ENCODE data around the gene IFT20.

Gene IFT20, protein sequence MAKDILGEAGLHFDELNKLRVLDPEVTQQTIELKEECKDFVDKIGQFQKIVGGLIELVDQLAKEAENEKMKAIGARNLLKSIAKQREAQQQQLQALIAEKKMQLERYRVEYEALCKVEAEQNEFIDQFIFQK

DNA sequence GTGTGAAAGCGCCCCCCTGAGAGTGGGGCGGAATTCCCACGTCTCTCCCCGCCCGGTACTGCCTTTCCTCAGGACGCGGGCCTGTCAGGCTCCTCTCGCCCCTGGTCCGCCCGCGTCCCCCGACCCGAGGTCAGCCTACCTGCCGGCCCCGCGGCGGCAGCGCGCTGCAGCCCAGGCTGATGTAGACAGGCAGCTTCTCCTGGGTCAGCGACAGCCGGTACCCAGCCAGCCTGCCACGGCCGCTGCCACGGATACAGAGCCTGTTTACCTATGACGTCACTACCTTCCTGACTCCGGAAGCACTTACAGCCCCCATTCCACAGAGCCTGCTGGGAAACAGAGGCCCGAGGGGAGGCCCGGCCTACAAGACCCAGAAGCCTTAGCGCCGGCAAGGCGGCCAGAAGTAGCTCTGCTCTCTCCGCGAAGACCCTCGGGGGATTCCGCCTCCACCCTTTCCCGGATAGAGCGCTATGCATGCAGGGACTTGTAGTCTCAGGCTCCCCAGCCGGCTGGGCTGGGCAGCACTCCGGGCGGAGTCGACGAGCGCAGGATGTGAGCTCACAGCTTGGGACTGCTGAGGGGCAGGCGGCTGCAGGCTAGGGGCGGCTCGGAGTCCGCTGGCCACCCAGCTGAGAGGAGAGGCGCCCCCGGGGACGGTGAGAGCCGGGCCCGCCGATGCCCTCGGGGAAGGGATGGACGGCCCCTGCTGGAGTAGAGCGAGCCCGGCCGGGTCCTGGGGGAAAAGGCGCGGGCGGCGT is at the start of gene IFT20, which contains the start of gene TNFAIP1:
TSS of gene IFT20 (minus strand) at position 272 of the 758 bp plus-strand sequence. CDS start 3,487 bp downstream, outside the sequence.
TSS of gene TNFAIP1 (plus strand) at position 561 of the 758 bp plus-strand sequence. CDS start 3,761 bp downstream, outside the sequence.
- TF ChIP-seq GATA2 (IDR thresholded peaks at IDR 0.05; ENCODE audit: low read depth, low read length) (no peak), GATA3 (IDR thresholded peaks at IDR 0.05; ENCODE audit: low read depth, low read length) (no peak)

DNA sequence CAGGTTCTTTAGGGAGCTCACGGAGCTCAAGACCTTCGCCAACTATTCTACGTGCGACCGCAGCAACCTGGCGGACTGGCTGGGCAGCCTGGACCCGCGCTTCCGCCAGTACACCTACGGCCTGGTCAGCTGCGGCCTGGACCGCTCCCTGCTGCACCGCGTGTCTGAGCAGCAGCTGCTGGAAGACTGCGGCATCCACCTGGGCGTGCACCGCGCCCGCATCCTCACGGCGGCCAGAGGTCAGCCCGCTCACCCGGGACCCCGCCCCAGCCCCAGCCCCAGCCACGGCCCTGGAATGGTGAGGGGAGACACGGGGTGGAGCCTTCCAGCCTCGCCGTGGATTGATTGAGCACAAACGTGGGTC is 49.7 kb upstream of the IFT20 start:
- TF ChIP-seq GATA2 (IDR thresholded peaks at IDR 0.05; ENCODE audit: low read depth, low read length) (no peak), GATA3 (IDR thresholded peaks at IDR 0.05; ENCODE audit: low read depth, low read length) (no peak)

DNA sequence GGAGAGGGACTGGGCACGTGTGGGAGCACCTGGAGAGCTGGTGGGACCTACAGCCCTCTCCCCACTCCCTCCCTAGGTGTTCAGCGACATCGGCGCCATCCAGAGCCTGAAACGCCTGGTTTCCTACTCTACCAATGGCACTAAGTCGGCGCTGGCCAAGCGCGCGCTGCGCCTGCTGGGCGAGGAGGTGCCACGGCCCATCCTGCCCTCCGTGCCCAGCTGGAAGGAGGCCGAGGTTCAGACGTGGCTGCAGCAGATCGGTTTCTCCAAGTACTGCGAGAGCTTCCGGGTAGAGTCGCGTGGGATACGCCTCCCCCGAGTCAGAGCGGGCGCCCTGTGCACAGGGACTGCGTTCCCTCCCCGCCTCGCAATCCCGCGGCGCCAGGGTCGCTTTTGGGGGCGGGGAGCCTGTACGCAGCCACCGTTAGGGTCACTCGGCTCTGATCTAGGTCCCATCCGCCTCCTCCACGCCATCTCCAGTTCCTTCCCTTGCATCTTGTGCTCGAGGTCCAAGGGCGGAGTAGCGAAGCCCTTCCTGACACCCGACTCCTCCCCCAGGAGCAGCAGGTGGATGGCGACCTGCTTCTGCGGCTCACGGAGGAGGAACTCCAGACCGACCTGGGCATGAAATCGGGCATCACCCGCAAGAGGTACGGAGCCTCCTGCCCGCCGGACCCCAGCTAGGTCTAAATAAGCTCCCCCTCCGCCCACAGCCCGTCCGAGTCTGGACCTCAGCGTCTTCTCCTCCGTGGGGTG is 49.2 kb upstream of the IFT20 start:
- TF ChIP-seq GATA3 (IDR thresholded peaks at IDR 0.05; ENCODE audit: low read depth, low read length): no peak
- no peak for TF ChIP-seq GATA2 (IDR thresholded peaks at IDR 0.05; ENCODE audit: low read depth, low read length)

DNA sequence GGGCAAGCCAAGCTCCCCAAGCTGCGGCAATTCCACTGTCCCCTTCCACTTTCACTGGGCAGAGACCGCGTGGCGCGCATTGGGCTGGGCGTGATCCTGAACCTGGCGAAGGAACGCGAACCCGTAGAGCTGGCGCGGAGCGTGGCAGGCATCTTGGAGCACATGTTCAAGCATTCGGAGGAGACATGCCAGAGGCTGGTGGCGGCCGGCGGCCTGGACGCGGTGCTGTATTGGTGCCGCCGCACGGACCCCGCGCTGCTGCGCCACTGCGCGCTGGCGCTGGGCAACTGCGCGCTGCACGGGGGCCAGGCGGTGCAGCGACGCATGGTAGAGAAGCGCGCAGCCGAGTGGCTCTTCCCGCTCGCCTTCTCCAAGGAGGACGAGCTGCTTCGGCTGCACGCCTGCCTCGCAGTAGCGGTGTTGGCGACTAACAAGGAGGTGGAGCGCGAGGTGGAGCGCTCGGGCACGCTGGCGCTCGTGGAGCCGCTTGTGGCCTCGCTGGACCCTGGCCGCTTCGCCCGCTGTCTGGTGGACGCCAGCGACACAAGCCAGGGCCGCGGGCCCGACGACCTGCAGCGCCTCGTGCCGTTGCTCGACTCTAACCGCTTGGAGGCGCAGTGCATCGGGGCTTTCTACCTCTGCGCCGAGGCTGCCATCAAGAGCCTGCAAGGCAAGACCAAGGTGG is 46.0 kb upstream of the IFT20 start:
- TF ChIP-seq GATA3 (IDR thresholded peaks at IDR 0.05; ENCODE audit: low read depth, low read length) (no peak), GATA2 (IDR thresholded peaks at IDR 0.05; ENCODE audit: low read depth, low read length) (no peak)

DNA sequence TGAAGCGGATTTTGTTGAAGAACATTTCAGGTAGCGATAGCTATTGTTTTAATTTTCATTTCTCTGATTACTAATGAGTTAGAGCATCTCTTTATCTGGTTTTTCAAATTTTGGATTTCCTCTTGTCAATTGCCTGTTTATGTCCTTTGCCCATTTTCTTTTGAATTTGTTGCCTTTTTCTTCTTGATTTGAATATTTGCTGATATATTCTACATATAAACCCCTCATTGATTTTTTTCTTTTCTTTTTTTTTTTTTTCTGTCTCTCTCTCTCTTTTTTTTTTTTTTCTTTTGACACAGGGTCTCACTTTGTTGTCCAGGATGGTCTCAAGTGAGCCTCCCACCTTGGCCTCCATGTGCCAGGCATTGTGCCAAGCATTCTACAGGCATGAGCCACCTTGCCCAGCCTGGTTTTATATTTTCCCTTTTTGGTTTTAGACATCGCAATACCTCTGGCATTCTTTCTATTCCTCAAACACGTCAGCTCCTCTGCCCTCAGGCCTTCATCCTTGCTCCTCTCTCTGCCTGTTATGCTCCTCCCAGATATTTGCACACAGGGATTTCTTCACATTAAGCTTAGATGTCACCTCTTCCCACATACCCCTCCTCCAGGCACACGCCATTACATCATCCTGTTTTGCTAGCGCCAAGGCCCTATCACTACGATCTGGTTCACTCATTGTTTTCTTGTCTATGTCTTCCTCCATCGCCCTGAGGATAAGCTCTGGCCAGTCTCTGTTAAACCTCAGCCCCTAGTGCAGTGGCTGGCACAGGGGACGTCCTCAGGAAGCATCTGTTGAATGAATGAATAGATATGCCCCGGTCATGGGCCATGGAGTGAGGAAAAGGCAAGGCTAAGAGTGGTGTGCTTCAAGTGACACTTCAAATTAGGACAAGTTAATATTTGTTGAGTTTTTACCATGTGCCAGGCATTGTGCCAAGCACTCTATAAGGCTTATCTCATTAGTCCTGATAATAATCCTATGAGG is 44.8 kb upstream of the IFT20 start:
- peak; percentile 56; the same call in 1 of the 2 replicates for TF ChIP-seq GATA3 (IDR thresholded peaks at IDR 0.05; ENCODE audit: low read depth, low read length)
- TF ChIP-seq GATA2 (IDR thresholded peaks at IDR 0.05; ENCODE audit: low read depth, low read length): peak; percentile 73

DNA sequence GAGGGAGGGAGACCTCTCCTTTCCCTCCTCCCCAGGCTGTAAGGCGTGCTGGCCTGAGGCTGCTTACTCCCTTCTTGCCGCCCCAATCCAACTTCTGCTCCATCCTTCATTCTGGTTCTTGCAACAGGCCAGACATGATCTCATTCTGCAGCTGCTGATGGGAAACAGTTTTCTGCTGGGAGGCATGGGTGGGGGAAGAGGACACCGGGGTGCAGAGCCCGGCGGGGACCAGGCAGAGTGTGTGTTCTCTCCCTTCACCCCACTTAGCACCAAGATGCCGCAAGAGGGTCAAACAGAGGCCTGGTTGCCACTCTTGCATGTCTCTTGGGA is 37.6 kb upstream of the IFT20 start:
- TF ChIP-seq GATA2 (IDR thresholded peaks at IDR 0.05; ENCODE audit: low read depth, low read length) (no peak), GATA3 (IDR thresholded peaks at IDR 0.05; ENCODE audit: low read depth, low read length) (no peak)

DNA sequence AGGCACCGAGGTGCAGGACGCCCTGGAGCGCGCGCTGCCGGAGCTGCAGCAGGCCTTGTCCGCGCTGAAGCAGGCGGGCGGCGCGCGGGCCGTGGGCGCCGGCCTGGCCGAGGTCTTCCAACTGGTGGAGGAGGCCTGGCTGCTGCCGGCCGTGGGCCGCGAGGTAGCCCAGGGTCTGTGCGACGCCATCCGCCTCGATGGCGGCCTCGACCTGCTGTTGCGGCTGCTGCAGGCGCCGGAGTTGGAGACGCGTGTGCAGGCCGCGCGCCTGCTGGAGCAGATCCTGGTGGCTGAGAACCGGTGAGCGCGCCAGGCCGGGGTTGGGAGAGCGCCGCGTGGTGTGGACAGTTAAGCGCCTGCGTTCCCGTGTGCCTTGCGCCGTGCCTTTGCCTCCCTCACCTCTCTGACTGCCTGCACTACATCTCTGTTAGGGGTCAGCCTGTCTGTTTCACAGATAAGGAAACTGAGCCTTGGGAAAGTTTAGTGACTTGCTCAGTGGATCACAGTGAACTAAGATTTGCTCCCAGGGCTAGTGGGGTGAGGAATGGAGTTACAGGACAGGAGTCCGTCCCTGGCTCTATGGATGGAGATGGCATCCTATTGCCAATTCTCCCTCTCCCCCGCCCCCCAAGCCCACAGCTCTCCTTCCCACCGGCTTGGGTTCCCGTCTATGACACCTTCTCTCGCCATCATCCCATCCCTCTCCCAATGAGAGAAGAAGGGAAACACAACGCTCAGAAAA is 37.1 kb upstream of the IFT20 start:
- TF ChIP-seq GATA2 (IDR thresholded peaks at IDR 0.05; ENCODE audit: low read depth, low read length) (no peak), GATA3 (IDR thresholded peaks at IDR 0.05; ENCODE audit: low read depth, low read length) (no peak)

DNA sequence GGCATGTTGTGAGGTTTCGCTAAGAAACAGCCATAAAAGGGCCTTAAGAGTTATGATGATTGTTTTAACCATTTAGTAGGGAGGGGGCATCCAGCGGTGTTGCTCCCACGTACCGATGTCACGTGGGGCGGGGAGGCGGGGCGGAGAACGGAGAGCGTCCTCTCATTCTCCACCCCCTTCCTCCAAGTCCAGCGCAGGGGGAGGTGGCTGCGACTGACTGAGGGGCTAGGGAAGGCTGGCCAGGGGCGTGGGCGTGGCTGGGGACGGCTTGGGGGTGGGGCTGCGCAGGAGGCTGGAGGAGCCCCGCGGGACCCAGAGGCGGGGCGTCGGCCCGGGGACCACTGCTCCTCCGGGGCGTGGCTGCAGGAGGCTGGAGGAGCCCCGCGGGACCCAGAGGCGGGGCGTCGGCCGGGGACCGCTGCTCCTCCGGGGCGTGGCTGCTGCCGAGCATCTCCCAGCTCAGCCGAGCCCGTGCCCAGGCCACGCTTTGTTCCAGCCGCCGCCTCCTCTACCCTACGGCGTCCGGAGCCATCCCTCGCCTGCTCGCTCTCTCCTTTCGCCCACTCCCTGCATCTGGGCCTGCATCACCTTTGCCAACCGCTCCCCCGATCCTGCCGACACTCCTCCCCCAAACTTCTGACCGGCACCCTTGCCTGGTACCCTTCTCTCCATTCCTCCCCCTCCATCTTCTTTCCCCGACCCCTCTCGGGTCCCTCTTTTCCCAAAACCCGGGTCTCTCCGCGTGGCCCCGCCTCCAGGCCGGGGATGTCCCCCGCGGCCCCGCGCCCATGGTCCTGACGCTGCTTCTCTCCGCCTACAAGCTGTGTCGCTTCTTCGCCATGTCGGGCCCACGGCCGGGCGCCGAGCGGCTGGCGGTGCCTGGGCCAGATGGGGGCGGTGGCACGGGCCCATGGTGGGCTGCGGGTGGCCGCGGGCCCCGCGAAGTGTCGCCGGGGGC is 36.3 kb upstream of the IFT20 start, which contains the start of gene SARM1:
TSS of gene SARM1 (plus strand) at position 450 of the 958 bp plus-strand sequence. CDS start at position 789, 339 bp downstream.
- TF ChIP-seq GATA2 (IDR thresholded peaks at IDR 0.05; ENCODE audit: low read depth, low read length) (no peak), GATA3 (IDR thresholded peaks at IDR 0.05; ENCODE audit: low read depth, low read length) (no peak)

DNA sequence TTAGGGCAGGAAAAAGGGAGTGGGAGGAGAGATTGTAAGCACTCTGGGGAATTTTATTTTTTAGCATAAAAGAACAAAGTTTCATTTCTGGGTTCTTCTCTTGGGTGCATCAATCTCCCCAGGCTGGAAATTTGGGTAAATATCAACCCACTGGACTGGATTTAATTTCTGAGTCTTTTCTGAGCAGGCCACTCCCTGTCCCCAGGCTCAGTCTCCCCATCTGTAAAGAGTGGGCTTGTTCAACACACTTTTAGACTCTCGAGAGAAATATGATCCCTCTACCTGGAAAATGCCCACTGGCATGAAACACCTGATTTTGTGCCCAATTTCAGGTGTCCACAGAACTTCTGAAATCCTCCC is 35.5 kb upstream of the IFT20 start:
- TF ChIP-seq GATA3 (IDR thresholded peaks at IDR 0.05; ENCODE audit: low read depth, low read length) (no peak), GATA2 (IDR thresholded peaks at IDR 0.05; ENCODE audit: low read depth, low read length) (no peak)

DNA sequence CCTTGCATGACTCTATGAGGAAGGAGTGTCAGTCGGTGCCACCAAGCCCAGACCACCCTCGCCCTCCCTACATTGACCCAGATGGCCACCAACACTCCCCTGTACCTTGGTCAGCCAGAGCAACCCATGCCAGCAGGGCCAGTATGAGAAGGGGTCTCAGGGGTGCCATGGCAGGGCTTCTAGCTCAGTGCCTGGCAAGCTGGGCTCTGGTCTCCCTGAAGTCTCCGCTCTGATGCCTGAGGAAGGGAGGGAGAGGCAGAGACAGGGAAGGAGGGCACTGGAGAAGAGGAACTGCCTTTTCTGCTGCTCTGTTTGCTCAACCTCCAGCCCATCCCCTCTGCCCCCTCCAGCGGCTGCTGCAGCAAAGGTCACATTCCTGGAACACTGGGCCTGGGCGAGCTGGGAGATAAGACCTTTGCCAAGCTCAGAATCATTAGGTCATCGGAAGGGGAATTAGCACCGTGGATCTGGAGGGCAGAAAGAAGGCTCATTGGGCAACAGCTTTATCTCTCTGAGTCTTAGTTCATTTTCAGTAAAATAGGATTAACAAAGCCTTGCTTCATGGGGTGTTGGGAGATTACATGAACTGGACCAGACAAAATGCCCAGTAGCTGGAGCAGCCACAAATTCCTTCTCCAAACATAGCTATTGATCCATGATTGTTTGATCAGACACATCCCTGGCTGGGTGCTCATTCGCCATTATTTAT is 34.9 kb upstream of the IFT20 start, which contains the start of gene VTN:
TSS of gene VTN (minus strand) at position 273 of the 709 bp plus-strand sequence. CDS start at position 169, 104 bp downstream.
- TF ChIP-seq GATA2 (IDR thresholded peaks at IDR 0.05; ENCODE audit: low read depth, low read length) (peak; percentile 57; the same call in 1 of the 2 replicates), GATA3 (IDR thresholded peaks at IDR 0.05; ENCODE audit: low read depth, low read length) (no peak)

DNA sequence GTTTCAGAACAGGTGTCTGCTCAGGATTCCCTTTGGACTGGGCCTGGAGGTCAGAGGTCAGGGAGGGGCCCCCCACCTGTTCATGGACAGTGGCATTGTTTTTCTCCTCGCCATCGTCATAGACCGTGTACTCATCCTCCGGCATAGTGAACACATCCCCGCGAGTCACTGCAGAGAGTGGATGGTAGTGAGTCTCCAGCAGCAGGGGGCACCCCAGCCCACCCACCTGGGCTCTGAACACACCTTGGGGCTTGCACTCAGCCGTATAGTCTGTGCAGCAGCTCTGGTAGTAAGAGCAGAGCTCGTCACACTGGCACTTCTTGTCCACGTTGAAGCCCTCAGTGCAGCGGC is 34.4 kb upstream of the IFT20 start:
- TF ChIP-seq GATA3 (IDR thresholded peaks at IDR 0.05; ENCODE audit: low read depth, low read length) (no peak), GATA2 (IDR thresholded peaks at IDR 0.05; ENCODE audit: low read depth, low read length) (no peak)

Measured in SH-SY5Y (cell line).